Right hindlimb (tissue), 1 donor: ENCODE measurements around the gene DIAPH2.

ENCODE experiments used
- DNase-seq: peaks from one replicate; pipeline ENCODE4 v3.0.0-alpha.2; 2018

The DIAPH2 gene

GRCh38 chrX:97517763-97518162 is 833.1 kb downstream of the DIAPH2 start:
- no peak for DNase-seq

GRCh38 chrX:97522307-97522706 is 837.7 kb downstream of the DIAPH2 start:
- no peak for DNase-seq

GRCh38 chrX:97524340-97524739 is 839.7 kb downstream of the DIAPH2 start:
- DNase-seq = no peak

- DNase-seq = no peak
Measured at GRCh38 chrX:97524997-97525396, 840.4 kb downstream of the DIAPH2 start.

GRCh38 chrX:97525981-97526380 is 841.3 kb downstream of the DIAPH2 start:
- no peak for DNase-seq

- no peak for DNase-seq
Measured at GRCh38 chrX:97527725-97528124, 843.1 kb downstream of the DIAPH2 start.

GRCh38 chrX:97529536-97530200 is 845.0 kb downstream of the DIAPH2 start:
- DNase-seq = no peak

GRCh38 chrX:97531825-97532224 is 847.2 kb downstream of the DIAPH2 start:
- no peak for DNase-seq

- DNase-seq = no peak
Measured at GRCh38 chrX:97538745-97539144, 854.1 kb downstream of the DIAPH2 start.

GRCh38 chrX:97539970-97540519 is 855.4 kb downstream of the DIAPH2 start:
- DNase-seq = no peak

- no peak for DNase-seq
Measured at GRCh38 chrX:97547877-97548578, 863.4 kb downstream of the DIAPH2 start.

- DNase-seq = no peak
Measured at GRCh38 chrX:97551821-97552220, 867.2 kb downstream of the DIAPH2 start.

GRCh38 chrX:97553833-97554232 is 869.2 kb downstream of the DIAPH2 start:
- no peak for DNase-seq

GRCh38 chrX:97556359-97556758 is 871.7 kb downstream of the DIAPH2 start:
- no peak for DNase-seq

- DNase-seq = peak; percentile 29
Measured at GRCh38 chrX:97563531-97564133, 879.0 kb downstream of the DIAPH2 start.

- no peak for DNase-seq
Measured at GRCh38 chrX:97564496-97564895, 879.9 kb downstream of the DIAPH2 start.

GRCh38 chrX:97587171-97587570 is 902.5 kb downstream of the DIAPH2 start:
- no peak for DNase-seq

GRCh38 chrX:97594646-97595224 is 910.1 kb downstream of the DIAPH2 start:
- DNase-seq = no peak

GRCh38 chrX:97597954-97598353 is 913.3 kb downstream of the DIAPH2 start:
- DNase-seq = no peak

GRCh38 chrX:97602465-97603258 is 918.0 kb downstream of the DIAPH2 start:
- DNase-seq = no peak

- no peak for DNase-seq
Measured at GRCh38 chrX:97605271-97605670, 920.6 kb downstream of the DIAPH2 start.

GRCh38 chrX:97609357-97609756 is 924.7 kb downstream of the DIAPH2 start:
- no peak for DNase-seq

- DNase-seq = no peak
Measured at GRCh38 chrX:97609938-97610337, 925.3 kb downstream of the DIAPH2 start.
